ENCODE measurements around the gene TMEM41A.

DNA sequence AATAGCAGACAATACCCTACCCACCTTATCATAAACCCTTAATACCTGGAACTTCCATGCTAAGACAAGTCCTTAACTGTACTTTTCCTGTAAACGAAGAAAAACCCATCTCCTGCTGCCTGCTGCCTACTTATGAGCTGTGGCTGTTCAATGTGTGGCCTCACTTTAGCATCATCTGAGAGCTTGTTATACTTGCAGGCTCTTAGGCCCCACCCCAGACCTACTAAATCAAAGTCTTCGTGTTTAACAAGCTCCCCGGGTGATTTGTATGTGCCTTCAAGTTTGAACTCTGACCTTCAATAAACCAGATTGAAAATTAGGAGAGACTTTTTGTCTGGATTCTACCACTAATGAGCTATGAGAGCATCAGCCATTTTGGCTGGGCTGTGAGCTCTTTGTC is 29.3 kb downstream of the TMEM41A start:
- TF ChIP-seq CTCF (IDR thresholded peaks at IDR 0.05; ENCODE audit: insufficient read depth, low read depth, low read length) (no peak), EZH2 (IDR thresholded peaks at IDR 0.05; ENCODE audit: insufficient read depth, low read length) (no peak)
